Measurements from ENCODE around the gene SLC1A7.

DNA sequence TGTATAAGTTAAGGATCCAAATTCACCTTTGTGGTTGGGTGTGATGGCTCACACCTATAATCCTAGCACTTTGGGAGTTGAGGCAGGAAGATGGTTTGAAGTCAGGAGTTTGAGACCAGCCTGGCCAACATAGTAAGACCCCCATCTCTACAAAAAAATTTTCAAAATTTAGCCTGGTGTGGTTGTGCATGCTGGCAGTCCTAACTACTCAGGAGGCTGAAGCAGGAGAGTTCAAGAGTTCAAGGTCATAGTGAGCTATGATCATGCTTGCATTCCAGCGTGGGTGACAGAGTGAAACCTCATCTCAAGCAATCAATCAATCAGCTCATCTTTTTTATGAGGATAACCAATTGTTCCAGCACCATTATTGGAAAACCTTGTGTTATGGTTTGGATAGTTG lies 16.5 kb upstream of the SLC1A7 start:
- TF ChIP-seq POLR2AphosphoS5 (IDR thresholded peaks at IDR 0.05) (no peak), TAF1 (IDR thresholded peaks at IDR 0.05; ENCODE audit: low read depth) (no peak), EP300 (conservative IDR thresholded peaks at IDR 0.05; ENCODE audit: poor library complexity, severe bottlenecking) (no peak), SMC3 (conservative IDR thresholded peaks at IDR 0.05; ENCODE audit: poor library complexity) (no peak)
- TF ChIP-seq, protein P1, sequence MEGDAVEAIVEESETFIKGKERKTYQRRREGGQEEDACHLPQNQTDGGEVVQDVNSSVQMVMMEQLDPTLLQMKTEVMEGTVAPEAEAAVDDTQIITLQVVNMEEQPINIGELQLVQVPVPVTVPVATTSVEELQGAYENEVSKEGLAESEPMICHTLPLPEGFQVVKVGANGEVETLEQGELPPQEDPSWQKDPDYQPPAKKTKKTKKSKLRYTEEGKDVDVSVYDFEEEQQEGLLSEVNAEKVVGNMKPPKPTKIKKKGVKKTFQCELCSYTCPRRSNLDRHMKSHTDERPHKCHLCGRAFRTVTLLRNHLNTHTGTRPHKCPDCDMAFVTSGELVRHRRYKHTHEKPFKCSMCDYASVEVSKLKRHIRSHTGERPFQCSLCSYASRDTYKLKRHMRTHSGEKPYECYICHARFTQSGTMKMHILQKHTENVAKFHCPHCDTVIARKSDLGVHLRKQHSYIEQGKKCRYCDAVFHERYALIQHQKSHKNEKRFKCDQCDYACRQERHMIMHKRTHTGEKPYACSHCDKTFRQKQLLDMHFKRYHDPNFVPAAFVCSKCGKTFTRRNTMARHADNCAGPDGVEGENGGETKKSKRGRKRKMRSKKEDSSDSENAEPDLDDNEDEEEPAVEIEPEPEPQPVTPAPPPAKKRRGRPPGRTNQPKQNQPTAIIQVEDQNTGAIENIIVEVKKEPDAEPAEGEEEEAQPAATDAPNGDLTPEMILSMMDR (IDR thresholded peaks at IDR 0.05; ENCODE audit: poor library complexity, severe bottlenecking), result no peak
- TF ChIP-seq, protein P2, sequence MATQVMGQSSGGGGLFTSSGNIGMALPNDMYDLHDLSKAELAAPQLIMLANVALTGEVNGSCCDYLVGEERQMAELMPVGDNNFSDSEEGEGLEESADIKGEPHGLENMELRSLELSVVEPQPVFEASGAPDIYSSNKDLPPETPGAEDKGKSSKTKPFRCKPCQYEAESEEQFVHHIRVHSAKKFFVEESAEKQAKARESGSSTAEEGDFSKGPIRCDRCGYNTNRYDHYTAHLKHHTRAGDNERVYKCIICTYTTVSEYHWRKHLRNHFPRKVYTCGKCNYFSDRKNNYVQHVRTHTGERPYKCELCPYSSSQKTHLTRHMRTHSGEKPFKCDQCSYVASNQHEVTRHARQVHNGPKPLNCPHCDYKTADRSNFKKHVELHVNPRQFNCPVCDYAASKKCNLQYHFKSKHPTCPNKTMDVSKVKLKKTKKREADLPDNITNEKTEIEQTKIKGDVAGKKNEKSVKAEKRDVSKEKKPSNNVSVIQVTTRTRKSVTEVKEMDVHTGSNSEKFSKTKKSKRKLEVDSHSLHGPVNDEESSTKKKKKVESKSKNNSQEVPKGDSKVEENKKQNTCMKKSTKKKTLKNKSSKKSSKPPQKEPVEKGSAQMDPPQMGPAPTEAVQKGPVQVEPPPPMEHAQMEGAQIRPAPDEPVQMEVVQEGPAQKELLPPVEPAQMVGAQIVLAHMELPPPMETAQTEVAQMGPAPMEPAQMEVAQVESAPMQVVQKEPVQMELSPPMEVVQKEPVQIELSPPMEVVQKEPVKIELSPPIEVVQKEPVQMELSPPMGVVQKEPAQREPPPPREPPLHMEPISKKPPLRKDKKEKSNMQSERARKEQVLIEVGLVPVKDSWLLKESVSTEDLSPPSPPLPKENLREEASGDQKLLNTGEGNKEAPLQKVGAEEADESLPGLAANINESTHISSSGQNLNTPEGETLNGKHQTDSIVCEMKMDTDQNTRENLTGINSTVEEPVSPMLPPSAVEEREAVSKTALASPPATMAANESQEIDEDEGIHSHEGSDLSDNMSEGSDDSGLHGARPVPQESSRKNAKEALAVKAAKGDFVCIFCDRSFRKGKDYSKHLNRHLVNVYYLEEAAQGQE (IDR thresholded peaks at IDR 0.05; ENCODE audit: borderline replicate concordance), result no peak
